OCI-LY3 (cell line): ENCODE data around the gene DEFB114.

Source experiments
- EZH2phosphoT487 ChIP-seq: fragments of 200-600 bp; shearing (Covaris generic); IDR thresholded peaks from 2 replicates; pipeline ENCODE4 v1.6.1; 2018; ENCODE audit warnings: antibody characterized with exemption, mixed run types, low read depth
- TF ChIP-seq, protein P1 (sequence below): fragments of 200-600, 300-600 bp; sonication (generic); IDR thresholded peaks from 2 replicates; pipeline ENCODE4 v1.5.1; 2014; ENCODE audit warnings: antibody characterized with exemption, low read length, low read depth

DNA sequence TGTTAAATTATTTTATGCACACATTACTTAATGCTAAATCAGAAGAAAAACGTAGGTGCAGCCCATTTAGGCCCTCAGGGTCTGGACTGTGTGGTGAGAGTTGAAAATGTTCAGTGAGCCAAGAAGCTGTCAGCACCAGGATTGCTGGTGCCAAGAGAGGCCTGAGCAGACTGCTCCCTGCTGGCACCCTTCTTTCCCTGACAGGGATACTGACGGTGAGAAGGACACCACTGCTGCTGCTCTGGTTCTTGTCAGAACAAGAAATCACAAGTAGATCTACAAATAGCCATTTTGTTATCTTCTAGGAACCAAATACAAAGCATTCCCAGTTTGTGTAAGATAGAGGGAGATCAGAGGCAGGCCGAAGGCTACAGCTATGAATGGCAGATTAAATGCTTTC, 48.9 kb downstream of the DEFB114 start:
- TF ChIP-seq, protein P1, sequence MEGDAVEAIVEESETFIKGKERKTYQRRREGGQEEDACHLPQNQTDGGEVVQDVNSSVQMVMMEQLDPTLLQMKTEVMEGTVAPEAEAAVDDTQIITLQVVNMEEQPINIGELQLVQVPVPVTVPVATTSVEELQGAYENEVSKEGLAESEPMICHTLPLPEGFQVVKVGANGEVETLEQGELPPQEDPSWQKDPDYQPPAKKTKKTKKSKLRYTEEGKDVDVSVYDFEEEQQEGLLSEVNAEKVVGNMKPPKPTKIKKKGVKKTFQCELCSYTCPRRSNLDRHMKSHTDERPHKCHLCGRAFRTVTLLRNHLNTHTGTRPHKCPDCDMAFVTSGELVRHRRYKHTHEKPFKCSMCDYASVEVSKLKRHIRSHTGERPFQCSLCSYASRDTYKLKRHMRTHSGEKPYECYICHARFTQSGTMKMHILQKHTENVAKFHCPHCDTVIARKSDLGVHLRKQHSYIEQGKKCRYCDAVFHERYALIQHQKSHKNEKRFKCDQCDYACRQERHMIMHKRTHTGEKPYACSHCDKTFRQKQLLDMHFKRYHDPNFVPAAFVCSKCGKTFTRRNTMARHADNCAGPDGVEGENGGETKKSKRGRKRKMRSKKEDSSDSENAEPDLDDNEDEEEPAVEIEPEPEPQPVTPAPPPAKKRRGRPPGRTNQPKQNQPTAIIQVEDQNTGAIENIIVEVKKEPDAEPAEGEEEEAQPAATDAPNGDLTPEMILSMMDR: no peak
- no peak for TF ChIP-seq EZH2phosphoT487
